Transverse colon (tissue), 4 donors: ENCODE measurements around the gene AMMECR1.

Experiments
- EP300 ChIP-seq: sonication (generic); formaldehyde crosslinking; IDR thresholded peaks from one replicate; pipeline ENCODE4 v1.6.1; 2017; ENCODE audit warnings: antibody characterized with exemption, low read depth
- POLR2A ChIP-seq: fragments of 450-650 bp; IDR thresholded peaks from one replicate; pipeline ENCODE4 v1.6.1; 2016; ENCODE audit warnings: antibody characterized with exemption, mild to moderate bottlenecking, moderate library complexity
- POLR2AphosphoS5 ChIP-seq, 3 donors: sonication (generic); formaldehyde crosslinking; IDR thresholded peaks; one replicate each; pipeline ENCODE4 v1.6.1; 2016; ENCODE audit warnings: antibody characterized with exemption in 3 of 3
- TF ChIP-seq, protein P1 (sequence below), 5 experiments: fragments of 200-600 bp in 3 of 5; fragments of 450-650 bp in 2 of 5; sonication (generic) in 3 of 5; IDR thresholded peaks; 1 replicate in 2 of 5; 2 replicates in 3 of 5; pipeline ENCODE4 v1.5.1; 2016 to 2017; ENCODE audit warnings: antibody characterized with exemption in 5 of 5, inconsistent platforms in 3 of 5, mild to moderate bottlenecking in 2 of 5, moderate library complexity in 1 of 5

DNA sequence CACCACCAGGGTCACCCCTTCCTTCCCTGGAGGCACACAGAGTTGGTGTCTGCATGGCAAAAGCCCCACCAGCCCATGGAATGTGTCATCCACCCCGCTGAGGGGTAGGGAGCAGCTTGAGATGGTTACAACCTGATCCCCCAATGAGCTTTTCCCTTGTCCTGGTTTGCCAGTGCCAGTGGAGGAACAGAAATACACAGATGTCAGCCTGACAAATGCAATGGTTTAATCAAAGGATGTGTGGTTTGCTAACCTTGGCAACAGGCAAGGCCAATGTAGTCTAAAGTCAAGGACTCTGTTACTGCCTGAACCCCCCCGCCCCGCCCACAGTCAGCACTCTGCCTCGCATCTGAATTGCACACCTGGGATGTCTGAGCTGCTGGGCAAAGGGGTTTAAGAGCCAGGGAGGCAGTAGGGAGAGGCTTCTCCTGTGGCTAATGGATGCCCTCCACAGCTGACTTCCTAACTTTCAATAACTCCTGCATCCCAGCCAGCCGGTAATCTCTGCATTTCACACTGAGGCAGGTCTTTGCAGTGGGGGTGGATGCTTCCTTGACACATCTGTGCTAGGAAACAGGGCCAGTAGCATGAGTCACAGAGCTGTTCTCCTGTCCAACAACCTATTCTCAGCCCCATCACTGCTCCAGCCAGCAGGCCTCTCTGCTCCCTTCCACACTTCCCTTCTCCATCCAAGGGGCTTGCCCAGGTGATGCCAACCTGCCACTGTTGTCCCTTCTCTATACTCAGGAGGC, 137.5 kb downstream of the AMMECR1 start:
- TF ChIP-seq, protein P1, sequence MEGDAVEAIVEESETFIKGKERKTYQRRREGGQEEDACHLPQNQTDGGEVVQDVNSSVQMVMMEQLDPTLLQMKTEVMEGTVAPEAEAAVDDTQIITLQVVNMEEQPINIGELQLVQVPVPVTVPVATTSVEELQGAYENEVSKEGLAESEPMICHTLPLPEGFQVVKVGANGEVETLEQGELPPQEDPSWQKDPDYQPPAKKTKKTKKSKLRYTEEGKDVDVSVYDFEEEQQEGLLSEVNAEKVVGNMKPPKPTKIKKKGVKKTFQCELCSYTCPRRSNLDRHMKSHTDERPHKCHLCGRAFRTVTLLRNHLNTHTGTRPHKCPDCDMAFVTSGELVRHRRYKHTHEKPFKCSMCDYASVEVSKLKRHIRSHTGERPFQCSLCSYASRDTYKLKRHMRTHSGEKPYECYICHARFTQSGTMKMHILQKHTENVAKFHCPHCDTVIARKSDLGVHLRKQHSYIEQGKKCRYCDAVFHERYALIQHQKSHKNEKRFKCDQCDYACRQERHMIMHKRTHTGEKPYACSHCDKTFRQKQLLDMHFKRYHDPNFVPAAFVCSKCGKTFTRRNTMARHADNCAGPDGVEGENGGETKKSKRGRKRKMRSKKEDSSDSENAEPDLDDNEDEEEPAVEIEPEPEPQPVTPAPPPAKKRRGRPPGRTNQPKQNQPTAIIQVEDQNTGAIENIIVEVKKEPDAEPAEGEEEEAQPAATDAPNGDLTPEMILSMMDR (IDR thresholded peaks at IDR 0.05) = no peak
- TF ChIP-seq POLR2A (no peak), POLR2AphosphoS5 (IDR thresholded peaks at IDR 0.05) (no peak), EP300 (no peak)
